ENCODE measurements around the gene TNS2. TPM values are rescaled to one million over a fixed set of nuclear protein-coding genes. Genes with fewer than 3 reads are reported as not detected.

Gene TNS2
- total and polyA plus RNA-seq, 2 of the 13 experiments (the other 11 are each of a cell fraction or from before 2014, with no cell fraction given), result 8.9 to 20.4 TPM

DNA sequence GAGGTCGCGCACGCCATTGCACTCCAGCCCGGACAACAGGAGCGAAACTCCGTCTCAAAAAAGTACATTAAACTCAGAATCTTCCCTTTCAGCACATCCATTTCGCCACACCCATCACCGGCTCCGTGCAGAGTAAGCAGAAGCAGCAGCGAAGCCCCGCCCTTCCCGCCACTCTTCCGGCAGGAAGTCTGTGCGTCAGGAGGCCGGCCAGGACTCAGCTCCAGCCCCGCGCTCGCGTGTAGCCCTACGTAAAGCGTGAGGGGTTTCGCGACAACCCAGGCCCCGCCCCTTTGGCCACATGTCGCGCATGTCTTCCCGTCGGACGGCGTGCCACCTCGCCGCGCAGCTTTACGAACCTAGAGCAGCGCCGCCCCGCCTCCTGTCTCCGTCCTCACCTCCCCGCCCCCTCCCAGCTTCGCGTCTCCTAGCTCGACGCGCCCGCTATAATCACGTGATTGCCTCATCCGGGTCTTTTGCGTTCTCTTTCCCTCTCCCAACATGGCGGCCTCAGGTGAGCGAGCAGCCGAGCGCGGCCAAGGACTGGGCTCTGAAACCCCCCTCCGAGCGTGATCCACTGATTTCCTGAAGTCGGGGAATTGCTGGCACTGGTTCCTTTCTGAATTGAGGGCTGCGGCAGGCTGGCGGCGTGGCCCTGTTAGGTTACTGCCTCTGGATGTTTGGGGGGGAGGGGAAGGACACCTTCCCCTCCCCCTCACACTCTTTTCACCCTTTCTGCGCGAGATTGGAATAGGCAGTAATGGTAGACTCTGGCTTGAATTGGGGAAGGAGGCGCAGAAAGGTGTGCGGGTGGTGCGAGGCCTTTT, 43.7 kb upstream of the TNS2 start, which contains the start of gene EIF4B (continued):
- no peak for TF ChIP-seq KAT7 (CRISPR knock-in tag; IDR thresholded peaks at IDR 0.05; ENCODE audit: borderline replicate concordance)
- peak; percentile 96 for TF ChIP-seq RAD51 (IDR thresholded peaks at IDR 0.05; ENCODE audit: borderline replicate concordance)
- no peak for TF ChIP-seq THYN1 (CRISPR knock-in tag; IDR thresholded peaks at IDR 0.05; ENCODE audit: borderline replicate concordance, low read depth)
- TF ChIP-seq ZNF850 (CRISPR knock-in tag; conservative IDR thresholded peaks at IDR 0.05), result no peak
- TF ChIP-seq TEAD3 (CRISPR knock-in tag; optimal IDR thresholded peaks at IDR 0.05; ENCODE audit: borderline replicate concordance), result peak; percentile 74
- no peak for TF ChIP-seq FOXP1 (IDR thresholded peaks at IDR 0.05)
- TF ChIP-seq FOXP1 (CRISPR knock-in tag; IDR thresholded peaks at IDR 0.05), result 0 out of 2 replicates have a peak, but pooled peaks have one; percentile 28
- peak; percentile 78; the same call in 1 of the 2 replicates for TF ChIP-seq DMAP1 (CRISPR knock-in tag; IDR thresholded peaks at IDR 0.05)
- TF ChIP-seq KLF16 (CRISPR knock-in tag; IDR thresholded peaks at IDR 0.05), result peak in 1 of 2 experiments; percentile 68; a peak in 2 of 4 replicates
- TF ChIP-seq KMT2B (CRISPR knock-in tag; IDR thresholded peaks at IDR 0.05), result peak; percentile 73
- peak; percentile 88 for TF ChIP-seq TOPORS (CRISPR knock-in tag; IDR thresholded peaks at IDR 0.05)
- TF ChIP-seq ZNF382 (CRISPR knock-in tag; IDR thresholded peaks at IDR 0.05; ENCODE audit: borderline replicate concordance), result no peak
- TF ChIP-seq ZNF746 (CRISPR knock-in tag; IDR thresholded peaks at IDR 0.05), result no peak
- TF ChIP-seq GMEB1 (CRISPR knock-in tag; IDR thresholded peaks at IDR 0.05; ENCODE audit: borderline replicate concordance), result peak; percentile 96
- no peak for TF ChIP-seq ZNF253 (CRISPR knock-in tag; IDR thresholded peaks at IDR 0.05; ENCODE audit: borderline replicate concordance)
- no peak for TF ChIP-seq KDM3A (CRISPR knock-in tag; IDR thresholded peaks at IDR 0.05; ENCODE audit: low read depth)
- TF ChIP-seq MXD1 (CRISPR knock-in tag; IDR thresholded peaks at IDR 0.05), result peak; percentile 57
- no peak for TF ChIP-seq ZNF451 (CRISPR knock-in tag; IDR thresholded peaks at IDR 0.05)
- peak; percentile 87; the same call in 1 of the 2 replicates for TF ChIP-seq ZNF235 (CRISPR knock-in tag; IDR thresholded peaks at IDR 0.05; ENCODE audit: borderline replicate concordance)
- no peak for TF ChIP-seq HIC2 (CRISPR knock-in tag; IDR thresholded peaks at IDR 0.05; ENCODE audit: low read depth)
- TF ChIP-seq, protein P1, sequence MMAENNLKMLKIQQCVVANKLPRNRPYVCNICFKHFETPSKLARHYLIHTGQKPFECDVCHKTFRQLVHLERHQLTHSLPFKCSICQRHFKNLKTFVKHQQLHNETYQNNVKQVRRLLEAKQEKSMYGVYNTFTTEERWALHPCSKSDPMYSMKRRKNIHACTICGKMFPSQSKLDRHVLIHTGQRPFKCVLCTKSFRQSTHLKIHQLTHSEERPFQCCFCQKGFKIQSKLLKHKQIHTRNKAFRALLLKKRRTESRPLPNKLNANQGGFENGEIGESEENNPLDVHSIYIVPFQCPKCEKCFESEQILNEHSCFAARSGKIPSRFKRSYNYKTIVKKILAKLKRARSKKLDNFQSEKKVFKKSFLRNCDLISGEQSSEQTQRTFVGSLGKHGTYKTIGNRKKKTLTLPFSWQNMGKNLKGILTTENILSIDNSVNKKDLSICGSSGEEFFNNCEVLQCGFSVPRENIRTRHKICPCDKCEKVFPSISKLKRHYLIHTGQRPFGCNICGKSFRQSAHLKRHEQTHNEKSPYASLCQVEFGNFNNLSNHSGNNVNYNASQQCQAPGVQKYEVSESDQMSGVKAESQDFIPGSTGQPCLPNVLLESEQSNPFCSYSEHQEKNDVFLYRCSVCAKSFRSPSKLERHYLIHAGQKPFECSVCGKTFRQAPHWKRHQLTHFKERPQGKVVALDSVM (CRISPR knock-in tag; IDR thresholded peaks at IDR 0.05), result no peak
- peak; percentile 63 for TF ChIP-seq UBTF (CRISPR knock-in tag; IDR thresholded peaks at IDR 0.05)

Measured in HepG2 (cell line).